ENCODE results near the gene PARP6. TPM values are rescaled to one million over a fixed set of nuclear protein-coding genes. Genes with fewer than 3 reads are reported as not detected.
A peak's percentile ranks its signal among the peaks of the same experiment; 100 is the strongest.
"Not testable (repeated sequence)": the region's sequence is repeated elsewhere in the genome, so short reads cannot be mapped to it uniquely, and the experiment has no call there.

The PARP6 gene
- total RNA-seq, 1 experiment from 2014 or later = 110 TPM

DNA sequence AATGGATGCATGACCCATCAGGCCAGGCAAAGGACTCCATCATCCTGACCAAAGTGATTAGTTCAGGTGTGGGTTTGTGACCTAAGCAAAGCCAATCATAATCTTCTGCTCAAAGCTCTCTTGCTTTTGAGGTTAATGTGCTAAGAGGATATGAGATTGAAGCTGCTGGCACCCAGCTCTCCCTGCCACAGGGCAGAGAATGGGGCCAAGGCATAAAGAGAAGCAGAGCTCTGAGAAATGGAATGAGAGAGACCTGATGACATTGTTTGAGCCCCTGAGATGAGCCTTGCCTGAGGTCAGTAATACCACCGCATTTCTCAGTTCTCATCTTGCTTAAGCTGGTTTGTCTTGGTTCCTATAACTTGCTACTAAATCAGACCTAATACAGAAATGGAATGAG, 6.4 kb upstream of the PARP6 start:
- TF ChIP-seq, protein P1, sequence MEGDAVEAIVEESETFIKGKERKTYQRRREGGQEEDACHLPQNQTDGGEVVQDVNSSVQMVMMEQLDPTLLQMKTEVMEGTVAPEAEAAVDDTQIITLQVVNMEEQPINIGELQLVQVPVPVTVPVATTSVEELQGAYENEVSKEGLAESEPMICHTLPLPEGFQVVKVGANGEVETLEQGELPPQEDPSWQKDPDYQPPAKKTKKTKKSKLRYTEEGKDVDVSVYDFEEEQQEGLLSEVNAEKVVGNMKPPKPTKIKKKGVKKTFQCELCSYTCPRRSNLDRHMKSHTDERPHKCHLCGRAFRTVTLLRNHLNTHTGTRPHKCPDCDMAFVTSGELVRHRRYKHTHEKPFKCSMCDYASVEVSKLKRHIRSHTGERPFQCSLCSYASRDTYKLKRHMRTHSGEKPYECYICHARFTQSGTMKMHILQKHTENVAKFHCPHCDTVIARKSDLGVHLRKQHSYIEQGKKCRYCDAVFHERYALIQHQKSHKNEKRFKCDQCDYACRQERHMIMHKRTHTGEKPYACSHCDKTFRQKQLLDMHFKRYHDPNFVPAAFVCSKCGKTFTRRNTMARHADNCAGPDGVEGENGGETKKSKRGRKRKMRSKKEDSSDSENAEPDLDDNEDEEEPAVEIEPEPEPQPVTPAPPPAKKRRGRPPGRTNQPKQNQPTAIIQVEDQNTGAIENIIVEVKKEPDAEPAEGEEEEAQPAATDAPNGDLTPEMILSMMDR (IDR thresholded peaks at IDR 0.05; ENCODE audit: unreplicated experiment) = no peak
- H3K27me3 Mint-ChIP-seq (ENCODE audit: unreplicated experiment) = peaks cover 25% of the 10 kb centered on the region
- intact Hi-C loops (cut with micrococcal nuclease; ENCODE audit: unreplicated experiment) = no loop called here
- CTCF ChIA-PET = no interaction called here
- no TSS peak for BruUV-seq (replicated peaks)
- H3K4me3 Mint-ChIP-seq (ENCODE audit: low read depth, unreplicated experiment) = no peak overlapping the region
- DNase-seq = no peak
- peaks cover 4% of the 10 kb centered on the region for H3K4me1 Mint-ChIP-seq (ENCODE audit: low read depth, unreplicated experiment)
- no peaks in the 10 kb centered on the region for H3K9me3 Mint-ChIP-seq (ENCODE audit: low read depth, unreplicated experiment)
- peaks cover 2% of the 10 kb centered on the region for H3K36me3 Mint-ChIP-seq (ENCODE audit: insufficient read depth, unreplicated experiment)
- H3K27ac Mint-ChIP-seq (ENCODE audit: unreplicated experiment) = no peak overlapping the region

DNA sequence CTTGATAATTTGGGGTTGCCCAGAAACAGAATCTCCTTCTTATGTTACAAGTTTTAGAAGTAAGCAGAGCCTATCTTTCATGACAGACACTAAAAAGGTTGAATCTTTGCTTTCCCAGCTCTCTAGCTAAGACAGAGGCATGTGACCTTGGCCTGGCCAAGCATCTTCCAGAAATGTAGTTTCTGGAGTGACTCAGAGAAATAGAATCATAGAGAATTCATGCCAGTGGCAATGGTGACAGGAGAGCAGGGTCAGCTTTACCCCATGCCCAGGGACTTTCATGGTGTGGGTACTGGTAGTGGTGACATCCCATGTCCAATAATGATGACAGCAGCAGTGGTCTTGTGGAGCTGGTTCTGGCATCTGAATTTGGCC, 4.0 kb upstream of the PARP6 start:
- DNase-seq = no peak
- Mint-ChIP-seq H3K9me3 (ENCODE audit: low read depth, unreplicated experiment) (no peaks in the 10 kb centered on the region), H3K27ac (ENCODE audit: unreplicated experiment) (no peak overlapping the region), H3K27me3 (ENCODE audit: unreplicated experiment) (peaks cover 25% of the 10 kb centered on the region), H3K4me1 (ENCODE audit: low read depth, unreplicated experiment) (peaks cover 16% of the 10 kb centered on the region), H3K4me3 (ENCODE audit: low read depth, unreplicated experiment) (no peak overlapping the region), H3K36me3 (ENCODE audit: insufficient read depth, unreplicated experiment) (peaks cover 26% of the 10 kb centered on the region)
- intact Hi-C loops (cut with micrococcal nuclease; ENCODE audit: unreplicated experiment) = no loop called here
- CTCF ChIA-PET = no interaction called here
- BruUV-seq (replicated peaks) = no TSS peak
- TF ChIP-seq, protein P1 (IDR thresholded peaks at IDR 0.05; ENCODE audit: unreplicated experiment) = no peak

DNA sequence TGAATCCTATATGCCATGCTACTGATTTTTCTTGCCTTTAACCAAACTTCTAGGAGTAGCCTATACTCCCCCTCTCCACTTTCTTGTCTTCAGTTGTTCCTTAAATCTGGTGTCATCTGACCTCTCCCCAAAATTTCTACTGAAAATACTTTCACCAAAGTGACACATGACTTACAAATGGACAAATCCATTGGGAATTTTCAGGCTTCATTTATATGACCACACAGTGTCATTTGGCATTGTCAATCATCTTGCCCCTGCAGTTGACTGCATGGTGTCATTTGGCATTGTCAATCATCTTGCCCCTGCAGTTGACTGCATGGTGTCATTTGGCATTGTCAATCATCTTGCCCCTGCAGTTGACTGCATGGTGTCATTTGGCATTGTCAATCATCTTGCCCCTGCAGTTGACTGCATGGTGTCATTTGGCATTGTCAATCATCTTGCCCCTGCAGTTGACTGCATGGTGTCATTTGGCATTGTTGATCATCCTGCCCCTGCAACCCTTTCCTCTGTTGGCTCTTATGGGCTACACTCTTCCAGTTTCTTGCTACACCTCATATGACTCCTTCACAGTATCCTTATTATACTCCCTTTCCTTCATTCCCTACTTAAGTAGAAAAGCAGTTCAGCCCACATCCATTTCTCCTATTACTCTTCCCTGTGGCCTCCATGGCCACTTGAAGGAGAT, 3.4 kb upstream of the PARP6 start:
- Mint-ChIP-seq H3K27me3 (ENCODE audit: unreplicated experiment) (peaks cover 25% of the 10 kb centered on the region), H3K36me3 (ENCODE audit: insufficient read depth, unreplicated experiment) (peaks cover 29% of the 10 kb centered on the region), H3K4me1 (ENCODE audit: low read depth, unreplicated experiment) (peaks cover 22% of the 10 kb centered on the region)
- H3K27ac Mint-ChIP-seq (ENCODE audit: unreplicated experiment); CTCF ChIA-PET; BruUV-seq (replicated peaks); intact Hi-C loops (cut with micrococcal nuclease; ENCODE audit: unreplicated experiment); H3K4me3 Mint-ChIP-seq (ENCODE audit: low read depth, unreplicated experiment); H3K9me3 Mint-ChIP-seq (ENCODE audit: low read depth, unreplicated experiment); DNase-seq: not testable (repeated sequence)

DNA sequence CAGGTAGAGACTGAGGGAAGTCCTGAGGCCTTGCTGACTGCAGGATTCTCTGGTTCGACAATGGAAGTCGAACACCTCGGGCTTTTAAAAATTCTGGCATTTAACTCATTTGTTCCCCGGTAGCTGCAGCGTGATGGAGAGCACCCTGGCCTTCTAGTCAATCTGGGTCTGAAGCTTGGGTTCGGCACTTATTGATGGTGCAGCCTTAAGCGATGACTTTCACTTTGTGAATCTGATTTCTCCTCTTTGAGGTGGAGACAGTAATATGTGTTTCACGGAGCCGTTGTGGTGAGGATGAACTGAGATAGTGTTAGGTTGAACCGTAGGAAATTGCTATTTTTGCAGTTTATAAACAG, 621 bp upstream of the PARP6 start:
- TF ChIP-seq, protein P1 (IDR thresholded peaks at IDR 0.05; ENCODE audit: unreplicated experiment) = no peak
- intact Hi-C loops (cut with micrococcal nuclease; ENCODE audit: unreplicated experiment) = loop anchor here (5.0 kb wide), 1 partner anchor 46 kb away; no protein-coding TSS in a partner anchor
- Mint-ChIP-seq H3K36me3 (ENCODE audit: insufficient read depth, unreplicated experiment) (peaks cover 39% of the 10 kb centered on the region), H3K27ac (ENCODE audit: unreplicated experiment) (peak overlapping the region; percentile 65), H3K4me1 (ENCODE audit: low read depth, unreplicated experiment) (peaks cover 31% of the 10 kb centered on the region), H3K27me3 (ENCODE audit: unreplicated experiment) (peaks cover 25% of the 10 kb centered on the region), H3K9me3 (ENCODE audit: low read depth, unreplicated experiment) (no peaks in the 10 kb centered on the region), H3K4me3 (ENCODE audit: low read depth, unreplicated experiment) (peak overlapping the region; percentile 89)
- BruUV-seq (replicated peaks) = TSS peak; percentile 58
- CTCF ChIA-PET = interaction anchor here (1.0 kb wide), 1 partner anchor 9 kb away, joined by 3 read pairs; no protein-coding TSS in a partner anchor
- DNase-seq = no peak

DNA sequence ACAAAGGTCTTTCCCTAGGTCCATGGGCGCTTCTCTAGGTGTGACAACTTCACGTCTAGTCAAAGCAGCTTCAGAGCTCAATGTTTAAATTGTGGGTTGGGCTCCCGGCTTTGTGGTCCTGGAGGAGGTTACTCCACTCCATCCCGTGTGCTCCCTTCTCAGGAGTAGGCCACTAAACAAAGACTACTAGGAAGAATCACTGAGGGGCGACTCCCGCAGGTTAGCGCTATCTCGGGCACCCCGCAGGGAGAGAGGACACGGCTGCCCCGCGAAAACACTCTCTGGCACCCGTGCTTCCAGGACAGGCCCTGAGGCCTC, 500 bp downstream of the PARP6 start:
- H3K4me3 Mint-ChIP-seq (ENCODE audit: low read depth, unreplicated experiment) = peak overlapping the region; percentile 89
- BruUV-seq (replicated peaks) = no TSS peak
- TF ChIP-seq, protein P1 (IDR thresholded peaks at IDR 0.05; ENCODE audit: unreplicated experiment) = no peak
- intact Hi-C loops (cut with micrococcal nuclease; ENCODE audit: unreplicated experiment) = loop anchor here (5.0 kb wide), 1 partner anchor 45 kb away; no protein-coding TSS in a partner anchor
- CTCF ChIA-PET = no interaction called here
- H3K27me3 Mint-ChIP-seq (ENCODE audit: unreplicated experiment) = peaks cover 21% of the 10 kb centered on the region
- peaks cover 39% of the 10 kb centered on the region for H3K36me3 Mint-ChIP-seq (ENCODE audit: insufficient read depth, unreplicated experiment)
- DNase-seq = peak; percentile 11
- H3K27ac Mint-ChIP-seq (ENCODE audit: unreplicated experiment) = peak overlapping the region; percentile 73
- H3K9me3 Mint-ChIP-seq (ENCODE audit: low read depth, unreplicated experiment) = no peaks in the 10 kb centered on the region
- peaks cover 31% of the 10 kb centered on the region for H3K4me1 Mint-ChIP-seq (ENCODE audit: low read depth, unreplicated experiment)
